Esophagus muscularis mucosa (tissue), 4 donors: ENCODE results near the gene CHP1.

Experiments used
- CTCF ChIP-seq, 3 experiments: fragments of 200-600 bp in 2 of 3; fragments of 450-650 bp in 1 of 3; sonication (generic) in 2 of 3; IDR thresholded peaks; one replicate each; pipeline ENCODE4 v1.5.1; 2017 to 2019; ENCODE audit warnings: antibody characterized with exemption in 3 of 3, mild to moderate bottlenecking in 2 of 3, moderate library complexity in 1 of 3
- EP300 ChIP-seq: sonication (generic); formaldehyde crosslinking; IDR thresholded peaks from one replicate; pipeline ENCODE4 v1.6.1; 2017; ENCODE audit warnings: antibody characterized with exemption
- POLR2AphosphoS5 ChIP-seq, 2 donors: sonication (generic); formaldehyde crosslinking; IDR thresholded peaks; one replicate each; pipeline ENCODE4 v1.6.1; 2017; ENCODE audit warnings: antibody characterized with exemption in 2 of 2

DNA sequence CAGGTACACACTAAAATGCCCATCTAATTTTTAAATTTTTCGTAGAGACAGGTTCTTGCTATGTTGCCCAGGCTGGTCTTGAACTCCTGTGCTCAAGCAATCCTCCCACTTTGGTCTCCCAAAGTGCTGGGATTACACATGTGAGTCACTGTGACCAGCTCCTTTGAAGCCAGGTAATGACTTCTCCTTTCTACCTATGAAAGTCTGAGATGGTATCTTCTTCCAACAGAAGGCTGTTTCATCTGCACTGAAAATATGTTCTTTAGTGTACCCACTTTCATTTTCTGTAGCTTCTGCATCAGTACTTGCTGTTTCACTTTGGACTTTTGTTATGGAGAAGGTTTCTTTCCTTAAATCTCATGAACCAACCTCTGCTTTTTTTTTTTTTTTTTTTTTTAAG is 92.5 kb downstream of the CHP1 start:
- no peak for TF ChIP-seq CTCF (IDR thresholded peaks at IDR 0.05)
- no peak for TF ChIP-seq EP300
- no peak for TF ChIP-seq POLR2AphosphoS5 (IDR thresholded peaks at IDR 0.05)
